OCI-LY3 (cell line): ENCODE measurements around the gene HSPA12A.

Source experiments
- EZH2phosphoT487 ChIP-seq: fragments of 200-600 bp; shearing (Covaris generic); IDR thresholded peaks from 2 replicates; pipeline ENCODE4 v1.6.1; 2018; ENCODE audit warnings: antibody characterized with exemption, mixed run types, low read depth
- TF ChIP-seq, protein P1 (sequence below): fragments of 200-600, 300-600 bp; sonication (generic); IDR thresholded peaks from 2 replicates; pipeline ENCODE4 v1.5.1; 2014; ENCODE audit warnings: antibody characterized with exemption, low read length, low read depth

DNA sequence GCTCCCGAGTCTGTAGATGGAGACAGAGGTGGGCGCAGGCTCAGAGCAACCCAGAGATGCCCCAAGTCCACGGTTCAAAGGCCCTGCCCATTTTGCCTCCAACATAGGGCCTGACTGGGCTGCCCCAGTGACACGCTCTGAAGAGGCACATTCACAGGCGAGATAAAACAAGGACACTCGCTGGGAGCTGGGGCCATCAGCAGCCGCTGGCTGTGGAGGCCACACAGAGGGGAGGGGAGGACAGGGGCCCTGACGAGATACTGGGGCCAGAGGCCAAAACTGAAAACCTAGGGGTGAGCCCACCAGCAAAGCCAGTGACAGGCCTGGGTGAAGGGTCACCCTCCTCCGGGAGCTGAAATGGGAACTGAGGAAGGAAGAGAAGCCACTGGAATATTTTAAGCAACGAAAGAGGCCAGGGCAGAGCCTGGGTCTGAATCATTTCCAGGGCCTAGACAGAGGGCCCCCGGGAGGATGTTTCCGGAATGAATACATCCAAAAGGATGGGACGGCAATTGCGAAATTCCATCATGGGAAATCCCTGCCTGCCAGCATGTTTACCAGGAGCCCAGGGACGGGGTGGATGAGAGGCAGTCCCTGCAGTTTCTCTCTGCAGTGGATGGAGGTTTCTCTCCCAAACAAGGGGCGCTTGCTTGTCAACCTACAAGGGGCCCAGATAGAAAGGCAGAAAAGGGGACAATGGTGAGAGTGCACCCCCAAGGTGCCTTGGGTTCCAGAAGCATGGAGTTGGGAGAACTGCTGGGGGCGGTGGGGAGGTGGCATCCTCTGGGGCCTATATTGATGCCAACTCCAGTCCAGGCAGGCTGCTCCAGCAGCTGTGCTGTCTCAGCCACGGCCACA is 29.0 kb upstream of the HSPA12A start:
- TF ChIP-seq, protein P1, sequence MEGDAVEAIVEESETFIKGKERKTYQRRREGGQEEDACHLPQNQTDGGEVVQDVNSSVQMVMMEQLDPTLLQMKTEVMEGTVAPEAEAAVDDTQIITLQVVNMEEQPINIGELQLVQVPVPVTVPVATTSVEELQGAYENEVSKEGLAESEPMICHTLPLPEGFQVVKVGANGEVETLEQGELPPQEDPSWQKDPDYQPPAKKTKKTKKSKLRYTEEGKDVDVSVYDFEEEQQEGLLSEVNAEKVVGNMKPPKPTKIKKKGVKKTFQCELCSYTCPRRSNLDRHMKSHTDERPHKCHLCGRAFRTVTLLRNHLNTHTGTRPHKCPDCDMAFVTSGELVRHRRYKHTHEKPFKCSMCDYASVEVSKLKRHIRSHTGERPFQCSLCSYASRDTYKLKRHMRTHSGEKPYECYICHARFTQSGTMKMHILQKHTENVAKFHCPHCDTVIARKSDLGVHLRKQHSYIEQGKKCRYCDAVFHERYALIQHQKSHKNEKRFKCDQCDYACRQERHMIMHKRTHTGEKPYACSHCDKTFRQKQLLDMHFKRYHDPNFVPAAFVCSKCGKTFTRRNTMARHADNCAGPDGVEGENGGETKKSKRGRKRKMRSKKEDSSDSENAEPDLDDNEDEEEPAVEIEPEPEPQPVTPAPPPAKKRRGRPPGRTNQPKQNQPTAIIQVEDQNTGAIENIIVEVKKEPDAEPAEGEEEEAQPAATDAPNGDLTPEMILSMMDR: no peak
- no peak for TF ChIP-seq EZH2phosphoT487
